PFSK-1 (cell line): ENCODE data around the gene TAS2R10.

Experiments used
- FOXP2 ChIP-seq: optimal IDR thresholded peaks from 2 replicates; pipeline ENCODE3; 2011; ENCODE audit warnings: borderline replicate concordance, control low read depth, inconsistent platforms; ENCODE audit not compliant: insufficient read depth; ENCODE audit errors: extremely low read length, extremely low read depth
- POLR2AphosphoS5 ChIP-seq: IDR thresholded peaks from 2 replicates; pipeline ENCODE4 v1.6.1; 2012; ENCODE audit warnings: low read depth, mild to moderate bottlenecking, control low read depth, low read length, moderate library complexity
- REST ChIP-seq, 2 experiments: IDR thresholded peaks; 2 replicates each; pipeline versions ENCODE4 v1.6.1 to v1.8.0; 2011 to 2012; ENCODE audit warnings: low read depth in 2 of 2, low read length in 2 of 2, control low read depth in 1 of 2, inconsistent platforms in 1 of 2, mild to moderate bottlenecking in 1 of 2, moderate library complexity in 1 of 2; ENCODE audit not compliant: insufficient read depth in 1 of 2
- SIN3A ChIP-seq: IDR thresholded peaks from 2 replicates; pipeline ENCODE4 v1.6.1; 2012; ENCODE audit warnings: mild to moderate bottlenecking, low read length, moderate library complexity, borderline replicate concordance; ENCODE audit not compliant: insufficient read depth
- TAF1 ChIP-seq: IDR thresholded peaks from 2 replicates; pipeline ENCODE4 v1.6.1; 2012; ENCODE audit warnings: low read length, control low read depth, borderline replicate concordance; ENCODE audit not compliant: insufficient read depth

The TAS2R10 gene

GRCh38 chr12:10794222-10794621, 31.9 kb downstream of the TAS2R10 start:
- no peak for TF ChIP-seq SIN3A
- no peak for TF ChIP-seq TAF1
- no peak for TF ChIP-seq REST (IDR thresholded peaks at IDR 0.05; ENCODE audit: insufficient read depth in 1 of 2, low read depth in 2 of 2, low read length in 2 of 2)
- no peak for TF ChIP-seq POLR2AphosphoS5
- no peak for TF ChIP-seq FOXP2

GRCh38 chr12:10783252-10783651, 42.9 kb downstream of the TAS2R10 start:
- TF ChIP-seq FOXP2 (no peak), POLR2AphosphoS5 (no peak), TAF1 (no peak), SIN3A (no peak), REST (IDR thresholded peaks at IDR 0.05; ENCODE audit: insufficient read depth in 1 of 2, low read depth in 2 of 2, low read length in 2 of 2) (no peak)

GRCh38 chr12:10779103-10779502, 47.1 kb downstream of the TAS2R10 start:
- TF ChIP-seq TAF1 (no peak), POLR2AphosphoS5 (no peak), REST (IDR thresholded peaks at IDR 0.05; ENCODE audit: insufficient read depth in 1 of 2, low read depth in 2 of 2, low read length in 2 of 2) (no peak), FOXP2 (no peak), SIN3A (no peak)
